Measurements from ENCODE around the gene CSNK1D. TPM values are rescaled to one million over a fixed set of nuclear protein-coding genes. Genes with fewer than 3 reads are reported as not detected.
A peak's percentile ranks its signal among the peaks of the same experiment; 100 is the strongest.

The CSNK1D gene
- total RNA-seq, 1 donor from 2014 or later = 150 TPM

GRCh38 chr17:82269882-82270500 lies 3.5 kb downstream of the CSNK1D start:
- peak overlapping the region; percentile 2 for H3K27ac ChIP-seq
- no peaks in the 10 kb centered on the region for H3K27me3 ChIP-seq
- H3K4me1 ChIP-seq = peaks cover 75% of the 10 kb centered on the region
- intact Hi-C loops (cut with DNase I) = no loop called here
- ATAC-seq = no peak
- no peak for TF ChIP-seq CTCF (IDR thresholded peaks at IDR 0.05)
- H3K4me3 ChIP-seq = no peak overlapping the region
- peak; percentile 55 for DNase-seq
- H3K9me3 ChIP-seq = no peaks in the 10 kb centered on the region
- peaks cover 59% of the 10 kb centered on the region for H3K36me3 ChIP-seq

- TF ChIP-seq CTCF (IDR thresholded peaks at IDR 0.05) = no peak
- peaks cover 66% of the 10 kb centered on the region for H3K36me3 ChIP-seq
- DNase-seq (peak; percentile 52), ATAC-seq (no peak)
- H3K4me3 ChIP-seq = no peak overlapping the region
- H3K4me1 ChIP-seq = peaks cover 75% of the 10 kb centered on the region
- no peaks in the 10 kb centered on the region for H3K9me3 ChIP-seq
- H3K27me3 ChIP-seq = no peaks in the 10 kb centered on the region
- intact Hi-C loops (cut with DNase I) = no loop called here
- no peak overlapping the region for H3K27ac ChIP-seq
Observed at GRCh38 chr17:82269138-82269881, 4.2 kb downstream of the CSNK1D start.

- Histone ChIP-seq H3K36me3 (peaks cover 81% of the 10 kb centered on the region), H3K9me3 (no peaks in the 10 kb centered on the region), H3K4me3 (peak overlapping the region; percentile 6), H3K27ac (peak overlapping the region; percentile 75), H3K4me1 (peaks cover 75% of the 10 kb centered on the region), H3K27me3 (no peaks in the 10 kb centered on the region)
- TF ChIP-seq CTCF (IDR thresholded peaks at IDR 0.05) = no peak
- intact Hi-C loops (cut with DNase I) = no loop called here
- ATAC-seq (peak; percentile 94), DNase-seq (peak; percentile 95)
Observed at GRCh38 chr17:82267575-82268379, 5.7 kb downstream of the CSNK1D start.

GRCh38 chr17:82266142-82266541 lies 7.4 kb downstream of the CSNK1D start:
- Histone ChIP-seq H3K9me3 (no peaks in the 10 kb centered on the region), H3K4me1 (peaks cover 64% of the 10 kb centered on the region), H3K27me3 (no peaks in the 10 kb centered on the region), H3K36me3 (peaks cover 84% of the 10 kb centered on the region), H3K4me3 (no peak overlapping the region), H3K27ac (no peak overlapping the region)
- intact Hi-C loops (cut with DNase I) = no loop called here
- DNase-seq = no peak
- no peak for TF ChIP-seq CTCF (IDR thresholded peaks at IDR 0.05)
- ATAC-seq = no peak

GRCh38 chr17:82263641-82264040 lies 9.9 kb downstream of the CSNK1D start:
- H3K36me3 ChIP-seq = peaks cover 82% of the 10 kb centered on the region
- peak; percentile 51 for ATAC-seq
- TF ChIP-seq CTCF (IDR thresholded peaks at IDR 0.05) = no peak
- no peak for DNase-seq
- H3K27ac ChIP-seq = no peak overlapping the region
- H3K4me1 ChIP-seq = peaks cover 39% of the 10 kb centered on the region
- intact Hi-C loops (cut with DNase I) = no loop called here
- no peak overlapping the region for H3K4me3 ChIP-seq
- no peaks in the 10 kb centered on the region for H3K9me3 ChIP-seq
- no peaks in the 10 kb centered on the region for H3K27me3 ChIP-seq
